Thyroid gland (tissue), 4 donors: ENCODE measurements around the gene PEX7.

Experiments
- POLR2A ChIP-seq, 2 donors: fragments of 450-650 bp; IDR thresholded peaks; one replicate each; pipeline ENCODE4 v1.6.1; 2017; ENCODE audit warnings: antibody characterized with exemption in 2 of 2, mild to moderate bottlenecking in 2 of 2, moderate library complexity in 1 of 2
- TF ChIP-seq, protein P1 (sequence below), 6 experiments: fragments of 200-600 bp in 3 of 6; fragments of 450-650 bp in 3 of 6; sonication (generic) in 3 of 6; IDR thresholded peaks; one replicate each; pipeline ENCODE4 v1.5.1; 2016 to 2019; ENCODE audit warnings: antibody characterized with exemption in 6 of 6, mild to moderate bottlenecking in 2 of 6, inconsistent platforms in 1 of 6, moderate library complexity in 1 of 6

DNA sequence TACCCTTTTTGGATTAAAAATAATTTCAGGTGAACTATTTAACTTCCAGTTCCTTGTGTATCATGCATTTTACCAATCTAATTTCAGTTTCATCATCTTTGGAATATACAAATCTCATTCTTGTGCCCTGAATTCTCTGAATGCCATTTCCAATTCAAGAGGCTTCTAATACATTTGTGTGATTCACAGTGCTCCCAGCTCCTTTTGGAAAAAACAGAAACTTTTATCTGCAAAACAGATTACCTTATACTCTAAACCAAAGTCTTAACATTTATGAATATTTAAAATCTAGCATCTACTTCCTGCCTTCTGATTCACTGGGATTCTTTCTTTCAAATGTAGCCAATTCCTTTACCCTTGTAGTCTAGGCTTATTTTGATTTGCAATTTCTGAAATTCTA, 11.1 kb upstream of the PEX7 start:
- TF ChIP-seq, protein P1, sequence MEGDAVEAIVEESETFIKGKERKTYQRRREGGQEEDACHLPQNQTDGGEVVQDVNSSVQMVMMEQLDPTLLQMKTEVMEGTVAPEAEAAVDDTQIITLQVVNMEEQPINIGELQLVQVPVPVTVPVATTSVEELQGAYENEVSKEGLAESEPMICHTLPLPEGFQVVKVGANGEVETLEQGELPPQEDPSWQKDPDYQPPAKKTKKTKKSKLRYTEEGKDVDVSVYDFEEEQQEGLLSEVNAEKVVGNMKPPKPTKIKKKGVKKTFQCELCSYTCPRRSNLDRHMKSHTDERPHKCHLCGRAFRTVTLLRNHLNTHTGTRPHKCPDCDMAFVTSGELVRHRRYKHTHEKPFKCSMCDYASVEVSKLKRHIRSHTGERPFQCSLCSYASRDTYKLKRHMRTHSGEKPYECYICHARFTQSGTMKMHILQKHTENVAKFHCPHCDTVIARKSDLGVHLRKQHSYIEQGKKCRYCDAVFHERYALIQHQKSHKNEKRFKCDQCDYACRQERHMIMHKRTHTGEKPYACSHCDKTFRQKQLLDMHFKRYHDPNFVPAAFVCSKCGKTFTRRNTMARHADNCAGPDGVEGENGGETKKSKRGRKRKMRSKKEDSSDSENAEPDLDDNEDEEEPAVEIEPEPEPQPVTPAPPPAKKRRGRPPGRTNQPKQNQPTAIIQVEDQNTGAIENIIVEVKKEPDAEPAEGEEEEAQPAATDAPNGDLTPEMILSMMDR (IDR thresholded peaks at IDR 0.05) = no peak
- no peak for TF ChIP-seq POLR2A (IDR thresholded peaks at IDR 0.05)
